ENCODE data around the gene SEMA3G.

- TF ChIP-seq EZH2 (IDR thresholded peaks at IDR 0.05; ENCODE audit: borderline replicate concordance, low read depth, low read length, severe bottlenecking) (no peak), CTCF (IDR thresholded peaks at IDR 0.05; ENCODE audit: borderline replicate concordance, extremely low read depth, low read length, poor library complexity, severe bottlenecking) (no peak)
Observed at GRCh38 chr3:52458770-52459545, 14.1 kb upstream of the SEMA3G start.
